Naive B cell (primary cell): ENCODE measurements around the gene LILRB5. TPM values are rescaled to one million over a fixed set of nuclear protein-coding genes. Genes with fewer than 3 reads are reported as not detected.
"Not testable (repeated sequence)": the region's sequence is repeated elsewhere in the genome, so short reads cannot be mapped to it uniquely, and the experiment has no call there.

Experiments used
- ATAC-seq, 2 donors: fragments of 150-1000 bp; cut with Tn5 transposase; 2 replicates each; pipeline ENCODE4 v1.10.0; 2021; ENCODE audit warnings: low read depth in 2 of 2, mild to moderate bottlenecking in 2 of 2, moderate library complexity in 2 of 2
- DNase-seq: peaks from one replicate; pipeline ENCODE4 v3.0.0; 2022
- H3K27ac Mint-ChIP-seq, 6 donors: one replicate each; pipeline ENCODE4 v1.8.0; 2020 to 2022; ENCODE audit warnings: mild to moderate bottlenecking in 6 of 6, mixed read lengths in 6 of 6, moderate library complexity in 5 of 6, inconsistent platforms in 2 of 6
- H3K27me3 Mint-ChIP-seq, 3 donors: one replicate each; pipeline ENCODE4 v1.8.0; 2021 to 2022; ENCODE audit warnings: mixed read lengths in 3 of 3, mild to moderate bottlenecking in 1 of 3
- H3K36me3 Mint-ChIP-seq, 2 donors: one replicate each; pipeline ENCODE4 v1.8.0; 2020 to 2022; ENCODE audit warnings: mixed read lengths in 2 of 2, inconsistent platforms in 1 of 2, mild to moderate bottlenecking in 1 of 2
- H3K4me1 Mint-ChIP-seq, 3 donors: one replicate each; pipeline ENCODE4 v1.8.0; 2020 to 2022; ENCODE audit warnings: mixed read lengths in 3 of 3, inconsistent platforms in 1 of 3, mild to moderate bottlenecking in 1 of 3, moderate library complexity in 1 of 3
- H3K4me3 Mint-ChIP-seq, 8 donors: one replicate each; pipeline ENCODE4 v1.8.0; 2020 to 2022; ENCODE audit warnings: mild to moderate bottlenecking in 8 of 8, mixed read lengths in 8 of 8, moderate library complexity in 8 of 8, inconsistent platforms in 2 of 8
- H3K9me3 Mint-ChIP-seq, 7 donors: one replicate each; pipeline ENCODE4 v1.8.0; 2020 to 2022; ENCODE audit warnings: mixed read lengths in 7 of 7, mild to moderate bottlenecking in 5 of 7, inconsistent platforms in 2 of 7, moderate library complexity in 1 of 7
- polyA plus RNA-seq, 6 donors: library from polyadenylated mRNA; unstranded; fragments of 300-500 nt; fragmentation: Illumina TruSeq; gene quantifications; one replicate each; pipeline ENCODE4 v1.2.3, GENCODE V29; 2021; ENCODE audit warnings: low read depth in 6 of 6

The LILRB5 gene
- polyA plus RNA-seq = not detected

GRCh38 chr19:54257116-54257480 lies at the start of gene LILRB5:
Gene LILRB5 (minus strand): TSS chr19:54257273. CDS start chr19:54257193, 80 bp downstream.
- H3K27me3 Mint-ChIP-seq = peaks cover 34 to 64% (median 55%) of the 10 kb centered on the region in 3 donors
- no peak for DNase-seq
- H3K36me3 Mint-ChIP-seq = no peaks in the 10 kb centered on the region
- H3K27ac Mint-ChIP-seq = no peak within 1 kb of the TSS
- no peaks in the 10 kb centered on the region for H3K4me1 Mint-ChIP-seq
- H3K9me3 Mint-ChIP-seq = no peaks in the 10 kb centered on the region
- no peak for ATAC-seq
- H3K4me3 Mint-ChIP-seq = no peak within 1 kb of the TSS

- Mint-ChIP-seq H3K4me3 (no peak overlapping the region), H3K27ac (no peak overlapping the region), H3K36me3 (peaks cover 0 to 4% of the 10 kb centered on the region in 2 donors), H3K4me1 (peaks cover 0 to 12% (median 6%) of the 10 kb centered on the region in 3 donors), H3K27me3 (peaks cover 70 to 83% (median 72%) of the 10 kb centered on the region in 3 donors), H3K9me3 (peaks cover 0 to 6% (median 2%) of the 10 kb centered on the region in 7 donors)
- no peak for DNase-seq
- no peak for ATAC-seq
These were observed 48.1 kb upstream of the LILRB5 start for GRCh38 chr19:54305141-54305540.

GRCh38 chr19:54302257-54302656 lies 45.2 kb upstream of the LILRB5 start:
- DNase-seq (no peak), ATAC-seq (peak in 1 of 2 donors; percentile 44)
- no peak overlapping the region for H3K27ac Mint-ChIP-seq
- peaks cover 0 to 6% (median 2%) of the 10 kb centered on the region in 7 donors for H3K9me3 Mint-ChIP-seq
- H3K4me3 Mint-ChIP-seq = peak overlapping the region in 1 of 8 donors; percentile 38
- H3K4me1 Mint-ChIP-seq = peaks cover 3 to 12% (median 6%) of the 10 kb centered on the region in 3 donors
- H3K27me3 Mint-ChIP-seq = peaks cover 74 to 93% (median 77%) of the 10 kb centered on the region in 3 donors
- peaks cover 0 to 4% of the 10 kb centered on the region in 2 donors for H3K36me3 Mint-ChIP-seq

GRCh38 chr19:54299515-54299914 lies 42.4 kb upstream of the LILRB5 start:
- Mint-ChIP-seq H3K4me3 (no peak overlapping the region), H3K27ac (no peak overlapping the region), H3K27me3 (peaks cover 53 to 74% (median 60%) of the 10 kb centered on the region in 3 donors), H3K36me3 (peaks cover 0 to 2% of the 10 kb centered on the region in 2 donors), H3K9me3 (peaks cover 0 to 5% (median 0%) of the 10 kb centered on the region in 7 donors), H3K4me1 (peaks cover under 1 to 6% (median 3%) of the 10 kb centered on the region in 3 donors)
- no peak for ATAC-seq
- no peak for DNase-seq

GRCh38 chr19:54299126-54299498 lies 42.0 kb upstream of the LILRB5 start:
- Mint-ChIP-seq H3K4me1 (peaks cover 0 to 6% (median 3%) of the 10 kb centered on the region in 3 donors), H3K27ac (no peak overlapping the region), H3K36me3 (peaks cover 0 to 6% of the 10 kb centered on the region in 2 donors), H3K4me3 (no peak overlapping the region), H3K9me3 (peaks cover 0 to 8% (median 3%) of the 10 kb centered on the region in 7 donors), H3K27me3 (peaks cover 54 to 74% (median 61%) of the 10 kb centered on the region in 3 donors)
- DNase-seq = no peak
- no peak for ATAC-seq

GRCh38 chr19:54298357-54299125 lies 41.5 kb upstream of the LILRB5 start:
- H3K4me1 Mint-ChIP-seq = peaks cover 0 to 6% (median 3%) of the 10 kb centered on the region in 3 donors
- H3K9me3 Mint-ChIP-seq = peaks cover 0 to 13% (median 4%) of the 10 kb centered on the region in 7 donors
- H3K27ac Mint-ChIP-seq = no peak overlapping the region
- no peak for ATAC-seq
- H3K27me3 Mint-ChIP-seq = peaks cover 60 to 74% (median 61%) of the 10 kb centered on the region in 3 donors
- H3K36me3 Mint-ChIP-seq = peaks cover 2 to 11% of the 10 kb centered on the region in 2 donors
- H3K4me3 Mint-ChIP-seq = no peak overlapping the region
- no peak for DNase-seq

- Mint-ChIP-seq H3K9me3 (peaks cover 0 to 17% (median 4%) of the 10 kb centered on the region in 7 donors), H3K27ac (peak overlapping the region in 1 of 6 donors; percentile 20), H3K36me3 (peaks cover 7 to 17% of the 10 kb centered on the region in 2 donors), H3K27me3 (peaks cover 64 to 74% (median 67%) of the 10 kb centered on the region in 3 donors), H3K4me1 (peaks cover 0 to 10% (median 7%) of the 10 kb centered on the region in 3 donors), H3K4me3 (no peak overlapping the region)
- DNase-seq = no peak
- ATAC-seq = peak; percentile 68 to 76
These were observed 40.8 kb upstream of the LILRB5 start for GRCh38 chr19:54297759-54298305.

GRCh38 chr19:54294539-54294938 lies 37.5 kb upstream of the LILRB5 start:
- no peak overlapping the region for H3K4me3 Mint-ChIP-seq
- ATAC-seq (no peak), DNase-seq (no peak)
- H3K27me3 Mint-ChIP-seq = peaks cover 43 to 59% (median 58%) of the 10 kb centered on the region in 3 donors
- H3K4me1 Mint-ChIP-seq = peaks cover 13 to 26% (median 18%) of the 10 kb centered on the region in 3 donors
- peaks cover 7 to 17% of the 10 kb centered on the region in 2 donors for H3K36me3 Mint-ChIP-seq
- no peak overlapping the region for H3K27ac Mint-ChIP-seq
- H3K9me3 Mint-ChIP-seq = peaks cover 0 to 23% (median 4%) of the 10 kb centered on the region in 7 donors

GRCh38 chr19:54289160-54289559 lies 32.1 kb upstream of the LILRB5 start:
- peaks cover 44 to 77% (median 61%) of the 10 kb centered on the region in 3 donors for H3K4me1 Mint-ChIP-seq
- peak overlapping the region in 2 of 6 donors; percentile 8 for H3K27ac Mint-ChIP-seq

GRCh38 chr19:54287456-54287855 lies 30.4 kb upstream of the LILRB5 start:
- Mint-ChIP-seq H3K9me3 (peaks cover 0 to 7% (median 0%) of the 10 kb centered on the region in 7 donors), H3K36me3 (no peaks in the 10 kb centered on the region), H3K4me3 (peak overlapping the region in 3 of 8 donors; percentile 10 to 75 (median 37)), H3K4me1 (peaks cover 57 to 89% (median 68%) of the 10 kb centered on the region in 3 donors), H3K27me3 (peaks cover 29 to 46% (median 43%) of the 10 kb centered on the region in 3 donors), H3K27ac (peak overlapping the region in 2 of 6 donors; percentile 27 to 28)
- no peak for ATAC-seq
- no peak for DNase-seq

More at GRCh38 chr19:54289160-54289559, 32.1 kb upstream of the LILRB5 start:
- not testable (repeated sequence) for ATAC-seq, DNase-seq
- peaks cover 0 to 18% (median under 1%) of the 10 kb centered on the region in 7 donors for H3K9me3 Mint-ChIP-seq
- peaks cover 7 to 12% of the 10 kb centered on the region in 2 donors for H3K36me3 Mint-ChIP-seq
- peak overlapping the region in 4 of 8 donors; percentile 33 to 85 (median 38) for H3K4me3 Mint-ChIP-seq
- H3K27me3 Mint-ChIP-seq = peaks cover 46 to 55% (median 55%) of the 10 kb centered on the region in 3 donors

GRCh38 chr19:54286283-54286682 lies 29.2 kb upstream of the LILRB5 start:
- peak; percentile 38 for DNase-seq
- peaks cover 67 to 97% (median 78%) of the 10 kb centered on the region in 3 donors for H3K4me1 Mint-ChIP-seq

GRCh38 chr19:54285427-54286056 lies 28.5 kb upstream of the LILRB5 start:
- H3K36me3 Mint-ChIP-seq, H3K9me3 Mint-ChIP-seq: not testable (repeated sequence)
- Mint-ChIP-seq H3K27me3 (peaks cover 37 to 50% (median 49%) of the 10 kb centered on the region in 3 donors), H3K4me1 (peaks cover 71 to 100% (median 82%) of the 10 kb centered on the region in 3 donors), H3K27ac (peak overlapping the region; percentile 39 to 95 (median 88)), H3K4me3 (peak overlapping the region; percentile 42 to 89 (median 74))
- peak; percentile 72 for DNase-seq
- ATAC-seq = peak; percentile 69 to 81

More at GRCh38 chr19:54286283-54286682, 29.2 kb upstream of the LILRB5 start:
- H3K9me3 Mint-ChIP-seq, H3K36me3 Mint-ChIP-seq: not testable (repeated sequence)
- ATAC-seq = peak; percentile 24 to 31
- H3K27ac Mint-ChIP-seq = peak overlapping the region in 5 of 6 donors; percentile 87 to 95 (median 88)
- H3K27me3 Mint-ChIP-seq = peaks cover 30 to 45% (median 42%) of the 10 kb centered on the region in 3 donors
- peak overlapping the region in 7 of 8 donors; percentile 48 to 89 (median 75) for H3K4me3 Mint-ChIP-seq
